HepG2 (cell line): ENCODE measurements around the gene PCSK2.

Source experiments
- CTCF ChIP-seq: sonication (generic); formaldehyde crosslinking; IDR thresholded peaks from 2 replicates; pipeline ENCODE4 v1.5.0; 2020; ENCODE audit warnings: mild to moderate bottlenecking, missing genetic modification reagents, moderate library complexity
- ELF1 ChIP-seq: sonication (generic); formaldehyde crosslinking; IDR thresholded peaks from 2 replicates; pipeline ENCODE4 v1.4.0; 2020; ENCODE audit warnings: missing genetic modification reagents
- FOXA1 ChIP-seq, 2 experiments: fragments of 450-650 bp in 1 of 2; sonication (generic) in 1 of 2; formaldehyde crosslinking in 1 of 2; IDR thresholded peaks; 2 replicates each; pipeline versions ENCODE4 v1.4.0 to v1.6.1; 2016 to 2020; ENCODE audit warnings: missing genetic modification reagents in 1 of 2
- GABPA ChIP-seq, 2 experiments: IDR thresholded peaks; 2 replicates each; pipeline ENCODE4 v1.6.1; 2011 to 2016; ENCODE audit warnings: low read depth in 2 of 2, low read length in 1 of 2, missing biosample characterization in 1 of 2, missing genetic modification characterization in 1 of 2
- RFX5 ChIP-seq: IDR thresholded peaks from 2 replicates; pipeline ENCODE4 v1.6.1; 2011; ENCODE audit warnings: low read depth, low read length, improper control_type of control experiment
- ZNF138 ChIP-seq: sonication (generic); formaldehyde crosslinking; IDR thresholded peaks from 2 replicates; pipeline ENCODE4 v1.5.0; 2020; ENCODE audit warnings: mild to moderate bottlenecking, low read depth, missing genetic modification reagents
- ZNF18 ChIP-seq: sonication (generic); formaldehyde crosslinking; IDR thresholded peaks from 2 replicates; pipeline ENCODE4 v1.8.0; 2022; ENCODE audit warnings: mild to moderate bottlenecking, missing genetic modification reagents; ENCODE audit not compliant: insufficient replicate concordance
- ZNF263 ChIP-seq: sonication (generic); formaldehyde crosslinking; IDR thresholded peaks from 2 replicates; pipeline ENCODE4 v1.4.0; 2020; ENCODE audit warnings: missing genetic modification reagents
- ZNF274 ChIP-seq: sonication (generic); formaldehyde crosslinking; IDR thresholded peaks from 2 replicates; pipeline ENCODE4 v1.5.1; 2020; ENCODE audit warnings: mild to moderate bottlenecking, missing genetic modification reagents
- ZNF331 ChIP-seq: sonication (generic); formaldehyde crosslinking; IDR thresholded peaks from 2 replicates; pipeline ENCODE4 v1.4.0; 2020; ENCODE audit warnings: missing genetic modification reagents
- ZNF33B ChIP-seq: sonication (generic); formaldehyde crosslinking; IDR thresholded peaks from 2 replicates; pipeline ENCODE4 v1.5.1; 2020; ENCODE audit warnings: mild to moderate bottlenecking, missing genetic modification reagents
- ZNF720 ChIP-seq: sonication (generic); formaldehyde crosslinking; IDR thresholded peaks from 2 replicates; pipeline ENCODE4 v1.4.0; 2020; ENCODE audit warnings: missing genetic modification reagents
- ZZZ3 ChIP-seq: sonication (generic); formaldehyde crosslinking; IDR thresholded peaks from 2 replicates; pipeline ENCODE4 v1.4.0; 2020; ENCODE audit warnings: missing genetic modification reagents, mild to moderate bottlenecking, borderline replicate concordance
- TF ChIP-seq, protein P1 (sequence below): sonication (generic); formaldehyde crosslinking; IDR thresholded peaks from one replicate; pipeline ENCODE4 v1.5.1; 2020; ENCODE audit warnings: mild to moderate bottlenecking, missing genetic modification reagents; ENCODE audit errors: not compliant biosample characterization

DNA sequence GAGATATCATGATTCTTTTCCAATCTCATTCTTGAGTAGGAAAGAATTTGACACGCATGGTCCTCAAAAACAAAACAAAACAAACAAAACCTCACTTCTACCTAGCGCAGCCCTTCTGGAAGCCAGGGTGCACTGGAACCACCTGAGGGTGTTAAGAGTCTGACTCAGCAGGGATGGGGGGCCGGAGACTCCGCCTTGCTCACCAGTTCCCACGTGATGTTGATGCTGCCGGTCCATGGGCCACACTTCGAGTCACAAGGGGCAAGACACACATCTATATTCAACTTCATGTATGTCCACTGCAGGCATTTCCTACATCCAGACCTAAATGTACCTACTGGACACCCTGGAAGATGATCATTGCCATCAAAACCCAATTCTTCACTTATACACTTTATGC is 274.0 kb downstream of the PCSK2 start:
- no peak for TF ChIP-seq FOXA1 (IDR thresholded peaks at IDR 0.05)
- TF ChIP-seq FOXA1 (CRISPR knock-in tag; IDR thresholded peaks at IDR 0.05), result no peak
- no peak for TF ChIP-seq CTCF (CRISPR knock-in tag)
- no peak for TF ChIP-seq ZNF263
- TF ChIP-seq ZNF138 (CRISPR knock-in tag), result no peak
- no peak for TF ChIP-seq GABPA (IDR thresholded peaks at IDR 0.05; ENCODE audit: low read depth, low read length)
- TF ChIP-seq GABPA (CRISPR knock-in tag; IDR thresholded peaks at IDR 0.05; ENCODE audit: low read depth), result no peak
- TF ChIP-seq ZNF331 (CRISPR knock-in tag), result no peak
- no peak for TF ChIP-seq ZNF18 (CRISPR knock-in tag)
- no peak for TF ChIP-seq ZNF720 (CRISPR knock-in tag)
- TF ChIP-seq ELF1 (CRISPR knock-in tag), result no peak
- no peak for TF ChIP-seq ZZZ3 (CRISPR knock-in tag)
- no peak for TF ChIP-seq ZNF33B
- no peak for TF ChIP-seq ZNF274 (CRISPR knock-in tag)
- no peak for TF ChIP-seq RFX5
- TF ChIP-seq, protein P1, sequence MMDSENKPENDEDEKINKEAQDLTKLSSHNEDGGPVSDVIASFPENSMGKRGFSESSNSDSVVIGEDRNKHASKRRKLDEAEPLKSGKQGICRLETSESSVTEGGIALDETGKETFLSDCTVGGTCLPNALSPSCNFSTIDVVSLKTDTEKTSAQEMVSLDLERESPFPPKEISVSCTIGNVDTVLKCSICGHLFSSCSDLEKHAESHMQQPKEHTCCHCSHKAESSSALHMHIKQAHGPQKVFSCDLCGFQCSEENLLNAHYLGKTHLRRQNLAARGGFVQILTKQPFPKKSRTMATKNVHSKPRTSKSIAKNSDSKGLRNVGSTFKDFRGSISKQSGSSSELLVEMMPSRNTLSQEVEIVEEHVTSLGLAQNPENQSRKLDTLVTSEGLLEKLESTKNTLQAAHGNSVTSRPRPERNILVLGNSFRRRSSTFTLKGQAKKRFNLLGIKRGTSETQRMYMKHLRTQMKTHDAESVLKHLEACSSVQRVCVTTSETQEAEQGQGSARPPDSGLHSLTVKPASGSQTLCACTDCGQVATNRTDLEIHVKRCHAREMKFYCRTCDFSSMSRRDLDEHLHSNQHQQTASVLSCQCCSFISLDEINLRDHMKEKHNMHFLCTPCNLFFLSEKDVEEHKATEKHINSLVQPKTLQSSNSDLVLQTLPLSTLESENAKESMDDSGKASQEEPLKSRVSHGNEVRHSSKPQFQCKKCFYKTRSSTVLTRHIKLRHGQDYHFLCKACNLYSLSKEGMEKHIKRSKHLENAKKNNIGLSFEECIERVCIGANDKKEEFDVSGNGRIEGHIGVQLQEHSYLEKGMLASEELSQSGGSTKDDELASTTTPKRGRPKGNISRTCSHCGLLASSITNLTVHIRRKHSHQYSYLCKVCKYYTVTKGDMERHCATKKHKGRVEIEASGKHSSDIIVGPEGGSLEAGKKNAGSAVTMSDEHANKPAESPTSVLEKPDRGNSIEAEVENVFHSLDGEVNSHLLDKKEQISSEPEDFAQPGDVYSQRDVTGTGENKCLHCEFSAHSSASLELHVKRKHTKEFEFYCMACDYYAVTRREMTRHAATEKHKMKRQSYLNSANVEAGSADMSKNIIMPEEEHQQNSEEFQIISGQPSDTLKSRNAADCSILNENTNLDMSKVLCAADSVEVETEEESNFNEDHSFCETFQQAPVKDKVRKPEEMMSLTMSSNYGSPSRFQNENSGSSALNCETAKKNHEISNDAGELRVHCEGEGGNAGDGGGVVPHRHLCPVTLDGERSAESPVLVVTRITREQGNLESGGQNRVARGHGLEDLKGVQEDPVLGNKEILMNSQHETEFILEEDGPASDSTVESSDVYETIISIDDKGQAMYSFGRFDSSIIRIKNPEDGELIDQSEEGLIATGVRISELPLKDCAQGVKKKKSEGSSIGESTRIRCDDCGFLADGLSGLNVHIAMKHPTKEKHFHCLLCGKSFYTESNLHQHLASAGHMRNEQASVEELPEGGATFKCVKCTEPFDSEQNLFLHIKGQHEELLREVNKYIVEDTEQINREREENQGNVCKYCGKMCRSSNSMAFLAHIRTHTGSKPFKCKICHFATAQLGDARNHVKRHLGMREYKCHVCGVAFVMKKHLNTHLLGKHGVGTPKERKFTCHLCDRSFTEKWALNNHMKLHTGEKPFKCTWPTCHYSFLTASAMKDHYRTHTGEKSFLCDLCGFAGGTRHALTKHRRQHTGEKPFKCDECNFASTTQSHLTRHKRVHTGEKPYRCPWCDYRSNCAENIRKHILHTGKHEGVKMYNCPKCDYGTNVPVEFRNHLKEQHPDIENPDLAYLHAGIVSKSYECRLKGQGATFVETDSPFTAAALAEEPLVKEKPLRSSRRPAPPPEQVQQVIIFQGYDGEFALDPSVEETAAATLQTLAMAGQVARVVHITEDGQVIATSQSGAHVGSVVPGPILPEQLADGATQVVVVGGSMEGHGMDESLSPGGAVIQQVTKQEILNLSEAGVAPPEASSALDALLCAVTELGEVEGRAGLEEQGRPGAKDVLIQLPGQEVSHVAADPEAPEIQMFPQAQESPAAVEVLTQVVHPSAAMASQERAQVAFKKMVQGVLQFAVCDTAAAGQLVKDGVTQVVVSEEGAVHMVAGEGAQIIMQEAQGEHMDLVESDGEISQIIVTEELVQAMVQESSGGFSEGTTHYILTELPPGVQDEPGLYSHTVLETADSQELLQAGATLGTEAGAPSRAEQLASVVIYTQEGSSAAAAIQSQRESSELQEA, result no peak
